HG03460 (cell line): Measurements from ENCODE around the gene ACER3.
"Not testable (repeated sequence)": the region's sequence is repeated elsewhere in the genome, so short reads cannot be mapped to it uniquely, and the experiment has no call there.

Source experiments
- ATAC-seq: cut with Tn5 transposase; IDR thresholded peaks from one replicate; pipeline ENCODE4 v1.9.1; 2021; ENCODE audit not compliant: unreplicated experiment

The ACER3 gene

GRCh38 chr11:77036398-77036797 is 175.7 kb downstream of the ACER3 start:
- no peak for ATAC-seq

- no peak for ATAC-seq
Observed at GRCh38 chr11:77037057-77037456, 176.3 kb downstream of the ACER3 start.

- no peak for ATAC-seq
Observed at GRCh38 chr11:77038029-77038824, 177.5 kb downstream of the ACER3 start.

GRCh38 chr11:77038825-77039326 is 178.2 kb downstream of the ACER3 start:
- no peak for ATAC-seq

GRCh38 chr11:77039491-77040400 is 179.0 kb downstream of the ACER3 start:
- no peak for ATAC-seq

GRCh38 chr11:77040401-77040777 is 179.7 kb downstream of the ACER3 start:
- ATAC-seq, result no peak

- ATAC-seq, result no peak
Observed at GRCh38 chr11:77040889-77041288, 180.2 kb downstream of the ACER3 start.

GRCh38 chr11:77042111-77042726 is 181.5 kb downstream of the ACER3 start:
- no peak for ATAC-seq

GRCh38 chr11:77044356-77044755 is 183.6 kb downstream of the ACER3 start:
- ATAC-seq, result no peak

GRCh38 chr11:77044886-77045285 is 184.2 kb downstream of the ACER3 start:
- ATAC-seq, result no peak

GRCh38 chr11:77046060-77046501 is 185.4 kb downstream of the ACER3 start:
- no peak for ATAC-seq

- peak; percentile 92 for ATAC-seq
Observed at GRCh38 chr11:77047007-77047927, 186.5 kb downstream of the ACER3 start.

- ATAC-seq, result not testable (repeated sequence)
Observed at GRCh38 chr11:77047928-77048446, 187.3 kb downstream of the ACER3 start.

- ATAC-seq, result no peak
Observed at GRCh38 chr11:77049026-77049425, 188.3 kb downstream of the ACER3 start.

- no peak for ATAC-seq
Observed at GRCh38 chr11:77051511-77051910, 190.8 kb downstream of the ACER3 start.

GRCh38 chr11:77052518-77052917 is 191.8 kb downstream of the ACER3 start:
- ATAC-seq, result no peak

- no peak for ATAC-seq
Observed at GRCh38 chr11:77053217-77054015, 192.7 kb downstream of the ACER3 start.

- ATAC-seq, result no peak
Observed at GRCh38 chr11:77054084-77054483, 193.4 kb downstream of the ACER3 start.

GRCh38 chr11:77055101-77055561 is 194.4 kb downstream of the ACER3 start:
- ATAC-seq, result no peak
